Transverse colon (tissue), 4 donors: ENCODE results near the gene ZMYM4.

Experiments
- CTCF ChIP-seq, 5 experiments: fragments of 200-600 bp in 3 of 5; fragments of 450-650 bp in 2 of 5; sonication (generic) in 3 of 5; IDR thresholded peaks; 1 replicate in 2 of 5; 2 replicates in 3 of 5; pipeline ENCODE4 v1.5.1; 2016 to 2017; ENCODE audit warnings: antibody characterized with exemption in 5 of 5, inconsistent platforms in 3 of 5, mild to moderate bottlenecking in 2 of 5, moderate library complexity in 1 of 5
- EP300 ChIP-seq: sonication (generic); formaldehyde crosslinking; IDR thresholded peaks from one replicate; pipeline ENCODE4 v1.6.1; 2017; ENCODE audit warnings: antibody characterized with exemption, low read depth
- POLR2A ChIP-seq: fragments of 450-650 bp; IDR thresholded peaks from one replicate; pipeline ENCODE4 v1.6.1; 2016; ENCODE audit warnings: antibody characterized with exemption, mild to moderate bottlenecking, moderate library complexity
- POLR2AphosphoS5 ChIP-seq, 3 donors: sonication (generic); formaldehyde crosslinking; IDR thresholded peaks; one replicate each; pipeline ENCODE4 v1.6.1; 2016; ENCODE audit warnings: antibody characterized with exemption in 3 of 3

GRCh38 chr1:35382107-35382506 lies 113.6 kb downstream of the ZMYM4 start:
- TF ChIP-seq CTCF (IDR thresholded peaks at IDR 0.05) (no peak), EP300 (no peak), POLR2A (no peak), POLR2AphosphoS5 (IDR thresholded peaks at IDR 0.05) (no peak)
